Heart right ventricle (tissue), 16 donors: ENCODE data around the gene PDZD2. TPM values are rescaled to one million over a fixed set of nuclear protein-coding genes. Genes with fewer than 3 reads are reported as not detected.

Experiments
- ATAC-seq, 8 donors: fragments of 200-7000 bp; cut with Tn5 transposase; one replicate each; pipeline ENCODE4 v1.9.1; 2020; ENCODE audit warnings: mild to moderate bottlenecking in 8 of 8, moderate library complexity in 8 of 8, moderate number of reproducible peaks in 1 of 8
- DNase-seq, 2 donors: peaks; one replicate each; pipeline ENCODE4 v3.0.0-alpha.2; 2020
- H3K27ac ChIP-seq, 10 donors: fragments of 200-600 bp; sonication (generic) in 2 of 10; one replicate each; pipeline versions ENCODE4 v1.5.0 to v1.8.0; 2020 to 2022; ENCODE audit warnings: mild to moderate bottlenecking in 3 of 10
- H3K27me3 ChIP-seq, 7 donors: fragments of 200-600 bp; one replicate each; pipeline ENCODE4 v1.8.0; 2021 to 2022; ENCODE audit warnings: mild to moderate bottlenecking in 2 of 7
- H3K36me3 ChIP-seq, 9 donors: fragments of 200-600 bp; sonication (generic) in 1 of 9; one replicate each; pipeline versions ENCODE4 v1.5.0 to v1.8.0; 2020 to 2022; ENCODE audit warnings: mild to moderate bottlenecking in 2 of 9
- H3K4me1 ChIP-seq, 9 donors: fragments of 200-600 bp; sonication (generic) in 1 of 9; one replicate each; pipeline versions ENCODE4 v1.5.0 to v1.8.0; 2020 to 2022; ENCODE audit warnings: mild to moderate bottlenecking in 4 of 9
- H3K4me3 ChIP-seq, 10 donors: fragments of 200-600 bp; sonication (generic) in 2 of 10; one replicate each; pipeline versions ENCODE4 v1.5.0 to v1.8.0; 2020 to 2022; ENCODE audit warnings: mild to moderate bottlenecking in 7 of 10, moderate library complexity in 2 of 10
- H3K9me3 ChIP-seq, 11 donors: fragments of 200-600 bp in 10 of 11; sonication (generic) in 2 of 11; one replicate each; pipeline versions ENCODE4 v1.5.0 to v1.8.0; 2013 to 2022; ENCODE audit warnings: mild to moderate bottlenecking in 2 of 11, control low read depth in 1 of 11, moderate library complexity in 1 of 11
- CTCF ChIP-seq, 9 donors: fragments of 200-600 bp; sonication (generic) in 2 of 9; IDR thresholded peaks; one replicate each; pipeline versions ENCODE4 v1.5.0 to v1.8.0; 2021 to 2022; ENCODE audit warnings: antibody characterized with exemption in 9 of 9, mild to moderate bottlenecking in 5 of 9, moderate library complexity in 1 of 9
- WGBS, 2 donors: extraction: QIAGEN DNeasy Blood & Tissue Kit; methylation state at CpG; one replicate each; pipeline ENCODE4 v1.1.7; 2013; ENCODE audit warnings: inconsistent platforms in 1 of 2; 5-methylcytosine and 5-hydroxymethylcytosine counted together
- intact Hi-C, 10 donors: fragments of 100-400 bp; cut with DNase I; formaldehyde crosslinking; loops; one replicate each; pipeline versions ENCODE4 v1.11.1 to v1.14.2; 2022
- polyA plus RNA-seq, 2 donors: library from polyadenylated mRNA; stranded (reverse); fragments of 200-250 nt; gene quantifications; one replicate each; pipeline ENCODE4 v1.2.3, GENCODE V29; 2013
- total RNA-seq, 10 donors: library from RNA; stranded (reverse); fragmentation: NEBNext Ultra II Directional in 3 of 10; extraction: Animal tissue kit (Norgen Biotek cat#: 25700) in 3 of 10; gene quantifications; one replicate each; pipeline versions ENCODE4 v1.2.1 to v1.2.4, GENCODE V29; 2021 to 2023
- donor health status: Arrhythmogenic right ventricular cardiomyopathy.
- donor health status: ischemic (EF 13 %, LVEDD 7.1; RV severe dilation, severe dysfunction).
- donor health status: healthy with polysubstance abuse.
- donor health status: DM: no; HTN: yes; CAD: no.
- donor health status: DM: no; HTN: no; CAD: no.
- donor health status: ischemic (EF 25% LVEDD 6.9; RV normal size, moderate dysfunction).
- donor health status: ischemic (EF 25% LVEDD 5.7; RV mildly dilated, moderate dysfunction).
- donor health status: healthy.
- donor health status: DM: yes; HTN: yes; CAD: no.
- donor health status: Ischemic cardiomyopathy.
- donor health status: ischemic (EF 35%, LVEDD 5.7; RV mildly dilated, moderate dysfunction).
- donor health status: nonischemic (EF 11% LVEDD 7.7; RV severe dilation, severe dysfunction).
- donor health status: DM: yes; HTN: yes; CAD: no.
- donor health status: PGD.
- donor health status: ischemic (EF 29% LVEDD 5.4; RV normal size, mild dysfunction).
- donor health status: nonischemic (EF 23%, LVEDD 6.1; RV moderate dilation, normal function).

Gene PDZD2
- total and polyA plus RNA-seq, 12 donors: 9.0 to 117 (median 82.5) TPM

DNA sequence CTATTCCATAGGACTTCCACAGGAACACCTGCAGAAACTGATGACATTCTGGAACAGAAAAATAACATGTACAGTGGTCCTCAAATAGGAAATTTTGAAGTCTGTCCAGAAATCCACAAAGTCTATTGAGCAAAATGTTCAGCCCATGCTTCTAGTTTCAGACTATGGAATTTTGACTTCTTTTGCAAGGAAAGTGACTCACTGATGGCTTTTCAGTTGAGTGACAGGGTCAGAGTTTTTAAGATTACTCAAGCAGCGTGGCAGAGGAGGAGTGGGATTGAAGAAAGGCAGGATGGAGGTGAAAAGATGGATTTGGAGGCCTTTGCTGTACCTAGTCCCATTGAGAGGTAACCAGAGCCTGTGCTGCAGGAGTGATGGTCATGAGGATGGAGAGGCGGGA lies 383.7 kb downstream of the PDZD2 start:
- Histone ChIP-seq H3K4me3 (no peak overlapping the region), H3K9me3 (no peaks in the 10 kb centered on the region), H3K4me1 (peaks cover 3 to 70% (median 33%) of the 10 kb centered on the region in 9 donors), H3K36me3 (peaks cover 0 to 14% (median 0%) of the 10 kb centered on the region in 9 donors), H3K27ac (no peak overlapping the region), H3K27me3 (no peaks in the 10 kb centered on the region)
- DNase-seq: no peak
- TF ChIP-seq CTCF (IDR thresholded peaks at IDR 0.05): no peak
- ATAC-seq: no peak
- intact Hi-C loops: no loop called here
- 96 to 97% methylated on average over 2 of the region's 2 CpGs for WGBS, 2 donors

DNA sequence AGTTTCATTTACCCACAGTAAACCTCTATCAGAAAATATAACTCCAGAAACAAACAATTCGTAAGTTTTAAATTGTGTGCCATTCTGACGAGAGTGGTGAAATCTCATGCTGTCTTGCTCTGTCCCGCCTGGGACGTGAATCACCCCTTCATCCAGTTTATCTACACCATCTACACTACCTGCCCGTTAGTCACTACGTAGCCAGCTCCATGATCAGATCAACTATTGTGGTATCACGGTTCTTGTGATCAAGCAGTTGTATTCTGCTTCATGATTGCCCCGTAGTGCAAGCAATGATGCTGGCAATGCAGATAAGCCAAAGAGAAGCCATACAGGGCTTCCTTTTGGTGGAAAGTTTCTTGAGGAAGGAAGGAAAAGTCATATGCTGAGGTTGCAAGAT lies 384.9 kb downstream of the PDZD2 start:
- WGBS, 2 donors: 84 to 89% methylated on average over 8 of the region's 8 CpGs
- no peak for DNase-seq
- no peaks in the 10 kb centered on the region for H3K27me3 ChIP-seq
- TF ChIP-seq CTCF (IDR thresholded peaks at IDR 0.05): no peak
- H3K4me3 ChIP-seq: no peak overlapping the region
- ATAC-seq: no peak
- intact Hi-C loops: no loop called here
- peaks cover 0 to 70% (median 33%) of the 10 kb centered on the region in 9 donors for H3K4me1 ChIP-seq
- peaks cover 0 to 14% (median 0%) of the 10 kb centered on the region in 9 donors for H3K36me3 ChIP-seq
- no peaks in the 10 kb centered on the region for H3K9me3 ChIP-seq
- no peak overlapping the region for H3K27ac ChIP-seq

DNA sequence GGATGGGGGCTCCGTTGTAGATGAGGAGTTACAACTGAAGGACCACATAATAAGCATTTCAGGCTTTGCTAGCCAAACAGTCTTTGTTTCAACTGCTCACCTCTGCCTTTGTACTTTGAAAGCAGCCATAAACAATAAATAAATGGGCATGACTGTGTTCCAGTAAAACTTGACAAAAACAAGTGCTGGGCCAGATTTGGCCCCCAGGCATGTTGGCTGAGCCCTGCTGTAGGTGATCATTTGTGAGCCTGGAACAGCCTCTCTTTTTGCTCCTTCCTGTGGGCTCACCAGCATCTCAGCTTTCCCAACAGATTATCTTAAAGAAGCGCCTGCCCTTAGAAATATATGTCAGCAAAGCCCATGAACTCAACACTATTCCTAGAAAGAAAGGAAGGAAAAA lies 385.8 kb downstream of the PDZD2 start:
- WGBS, 2 donors: 95% methylated on average over 2 of the region's 2 CpGs
- Histone ChIP-seq H3K36me3 (peaks cover 0 to 14% (median 0%) of the 10 kb centered on the region in 9 donors), H3K4me1 (peaks cover 0 to 73% (median 40%) of the 10 kb centered on the region in 9 donors), H3K9me3 (no peaks in the 10 kb centered on the region), H3K27me3 (no peaks in the 10 kb centered on the region), H3K27ac (no peak overlapping the region), H3K4me3 (no peak overlapping the region)
- intact Hi-C loops: loop anchor here in 1 of 10 donors (5.0 kb wide), 1 partner anchor 53 kb away; no protein-coding TSS in a partner anchor
- DNase-seq: no peak
- no peak for TF ChIP-seq CTCF (IDR thresholded peaks at IDR 0.05)
- no peak for ATAC-seq

GRCh38 chr5:32027093-32027716 lies 388.3 kb downstream of the PDZD2 start:
- Histone ChIP-seq H3K9me3 (no peaks in the 10 kb centered on the region), H3K4me1 (peaks cover 0 to 73% (median 59%) of the 10 kb centered on the region in 9 donors), H3K27me3 (no peaks in the 10 kb centered on the region), H3K4me3 (peak overlapping the region in 3 of 10 donors; percentile 11 to 19 (median 16)), H3K27ac (peak overlapping the region; percentile 16 to 87 (median 76)), H3K36me3 (peaks cover 0 to 14% (median 0%) of the 10 kb centered on the region in 9 donors)
- intact Hi-C loops: loop anchor here in 1 of 10 donors (5.0 kb wide), 1 partner anchor 50 kb away; no protein-coding TSS in a partner anchor
- ATAC-seq: peak in 4 of 8 donors; percentile 1 to 36 (median 6)
- WGBS, 2 donors: 36 to 43% methylated on average over 14 of the region's 14 CpGs
- no peak for DNase-seq
- TF ChIP-seq CTCF (IDR thresholded peaks at IDR 0.05): no peak
